Neutrophil (primary cell): ENCODE measurements around the gene XK.

Experiments
- H3K27ac ChIP-seq: fragments of 200-600 bp; sonication (generic); 2 replicates; pipeline ENCODE4 v1.5.1; 2016; ENCODE audit warnings: mild to moderate bottlenecking, moderate library complexity
- H3K27me3 ChIP-seq: fragments of 200-600 bp; sonication (generic); 2 replicates; pipeline ENCODE4 v1.6.0; 2016; ENCODE audit warnings: mild to moderate bottlenecking
- H3K36me3 ChIP-seq: fragments of 200-600 bp; sonication (generic); 2 replicates; pipeline ENCODE4 v1.5.1; 2017
- H3K4me1 ChIP-seq, 2 experiments: fragments of 200-600 bp in 1 of 2; sonication (generic) in 1 of 2; 1 replicate in 1 of 2; 2 replicates in 1 of 2; pipeline versions ENCODE4 v1.5.1 to v1.6.1; 2013 to 2016; ENCODE audit warnings: low read depth in 1 of 2, low read length in 1 of 2, mild to moderate bottlenecking in 1 of 2, moderate library complexity in 1 of 2; ENCODE audit not compliant: control insufficient read depth in 1 of 2, insufficient read depth in 1 of 2
- H3K4me3 ChIP-seq, 2 experiments: fragments of 200-600 bp in 1 of 2; sonication (generic) in 1 of 2; 1 replicate in 1 of 2; 2 replicates in 1 of 2; pipeline ENCODE4 v1.5.1; 2013 to 2016; ENCODE audit warnings: low read depth in 1 of 2, low read length in 1 of 2, mild to moderate bottlenecking in 1 of 2, moderate library complexity in 1 of 2
- H3K9me3 ChIP-seq: fragments of 200-600 bp; sonication (generic); 2 replicates; pipeline ENCODE4 v1.5.1; 2016
- TF ChIP-seq, protein P1 (sequence below): fragments of 200-600 bp; sonication (generic); IDR thresholded peaks from 2 replicates; pipeline ENCODE4 v1.5.1; 2016; ENCODE audit warnings: antibody characterized with exemption

The XK gene

DNA sequence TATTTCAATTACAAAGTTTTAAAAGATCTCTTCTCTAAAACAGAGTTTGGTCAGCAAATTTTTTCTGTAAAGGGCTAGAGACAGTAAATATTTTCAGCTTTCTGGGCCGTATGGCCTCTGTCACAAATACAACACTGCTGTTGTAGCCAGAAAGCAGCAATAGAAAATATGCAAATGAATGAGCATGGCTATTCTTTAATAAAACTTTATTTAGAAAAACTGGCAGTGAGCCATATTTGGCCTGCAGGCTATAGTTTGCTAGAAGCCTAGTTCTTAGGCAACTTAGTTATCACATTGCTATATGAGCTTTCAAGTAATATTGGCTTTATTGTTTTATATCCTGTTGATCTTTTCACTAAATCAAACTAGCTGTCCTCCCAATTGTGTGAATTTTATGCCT, 26.5 kb upstream of the XK start:
- Histone ChIP-seq H3K4me3 (no peak overlapping the region), H3K36me3 (no peaks in the 10 kb centered on the region), H3K4me1 (peaks cover 5 to 10% of the 10 kb centered on the region in 2 experiments), H3K27me3 (no peaks in the 10 kb centered on the region), H3K27ac (no peak overlapping the region), H3K9me3 (no peaks in the 10 kb centered on the region)
- TF ChIP-seq, protein P1, sequence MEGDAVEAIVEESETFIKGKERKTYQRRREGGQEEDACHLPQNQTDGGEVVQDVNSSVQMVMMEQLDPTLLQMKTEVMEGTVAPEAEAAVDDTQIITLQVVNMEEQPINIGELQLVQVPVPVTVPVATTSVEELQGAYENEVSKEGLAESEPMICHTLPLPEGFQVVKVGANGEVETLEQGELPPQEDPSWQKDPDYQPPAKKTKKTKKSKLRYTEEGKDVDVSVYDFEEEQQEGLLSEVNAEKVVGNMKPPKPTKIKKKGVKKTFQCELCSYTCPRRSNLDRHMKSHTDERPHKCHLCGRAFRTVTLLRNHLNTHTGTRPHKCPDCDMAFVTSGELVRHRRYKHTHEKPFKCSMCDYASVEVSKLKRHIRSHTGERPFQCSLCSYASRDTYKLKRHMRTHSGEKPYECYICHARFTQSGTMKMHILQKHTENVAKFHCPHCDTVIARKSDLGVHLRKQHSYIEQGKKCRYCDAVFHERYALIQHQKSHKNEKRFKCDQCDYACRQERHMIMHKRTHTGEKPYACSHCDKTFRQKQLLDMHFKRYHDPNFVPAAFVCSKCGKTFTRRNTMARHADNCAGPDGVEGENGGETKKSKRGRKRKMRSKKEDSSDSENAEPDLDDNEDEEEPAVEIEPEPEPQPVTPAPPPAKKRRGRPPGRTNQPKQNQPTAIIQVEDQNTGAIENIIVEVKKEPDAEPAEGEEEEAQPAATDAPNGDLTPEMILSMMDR = no peak

DNA sequence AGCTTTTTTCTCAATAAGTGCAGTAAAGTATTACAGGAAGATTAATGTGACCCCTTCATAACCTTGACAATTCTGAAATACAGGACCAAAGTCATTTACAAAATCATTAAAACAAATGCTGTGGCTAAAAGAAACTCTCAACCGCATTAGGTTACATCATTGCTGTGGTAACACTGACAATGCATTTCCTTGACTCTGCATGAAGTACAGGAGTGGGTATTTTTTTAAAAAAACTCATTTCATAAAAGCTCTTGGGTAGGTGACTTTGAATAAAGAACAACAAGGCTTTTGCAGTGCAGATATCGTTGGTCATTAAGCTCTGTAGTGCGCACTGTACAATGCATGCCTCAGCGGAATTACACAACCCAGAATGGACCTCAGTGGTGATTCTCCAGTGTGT, 23.4 kb upstream of the XK start:
- H3K4me1 ChIP-seq = peaks cover 5 to 10% of the 10 kb centered on the region in 2 experiments
- H3K9me3 ChIP-seq = no peaks in the 10 kb centered on the region
- H3K36me3 ChIP-seq = no peaks in the 10 kb centered on the region
- no peaks in the 10 kb centered on the region for H3K27me3 ChIP-seq
- no peak overlapping the region for H3K27ac ChIP-seq
- TF ChIP-seq, protein P1 = no peak
- no peak overlapping the region for H3K4me3 ChIP-seq

DNA sequence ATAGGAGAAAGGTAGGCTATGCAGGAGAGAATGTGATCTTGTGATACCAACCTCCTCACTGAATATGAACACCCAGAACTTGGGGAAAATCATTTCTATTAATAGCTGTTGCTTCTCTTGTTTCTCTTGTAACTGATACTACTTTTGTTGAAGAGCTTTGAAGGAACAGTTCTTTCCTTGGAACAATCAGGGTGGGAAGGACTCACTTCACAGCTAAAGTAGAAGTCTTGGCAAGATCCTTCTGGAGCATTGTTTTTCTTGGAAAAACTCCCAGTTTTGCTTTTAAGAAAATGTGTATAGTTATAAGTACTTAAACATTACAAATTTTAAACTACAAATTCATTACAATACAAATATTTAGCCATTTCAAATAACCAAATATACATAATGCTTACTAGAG, 19.1 kb upstream of the XK start:
- H3K9me3 ChIP-seq = no peaks in the 10 kb centered on the region
- H3K4me3 ChIP-seq = no peak overlapping the region
- no peaks in the 10 kb centered on the region for H3K27me3 ChIP-seq
- no peaks in the 10 kb centered on the region for H3K36me3 ChIP-seq
- H3K4me1 ChIP-seq = peaks cover 5 to 10% of the 10 kb centered on the region in 2 experiments
- TF ChIP-seq, protein P1 = no peak
- H3K27ac ChIP-seq = no peak overlapping the region

DNA sequence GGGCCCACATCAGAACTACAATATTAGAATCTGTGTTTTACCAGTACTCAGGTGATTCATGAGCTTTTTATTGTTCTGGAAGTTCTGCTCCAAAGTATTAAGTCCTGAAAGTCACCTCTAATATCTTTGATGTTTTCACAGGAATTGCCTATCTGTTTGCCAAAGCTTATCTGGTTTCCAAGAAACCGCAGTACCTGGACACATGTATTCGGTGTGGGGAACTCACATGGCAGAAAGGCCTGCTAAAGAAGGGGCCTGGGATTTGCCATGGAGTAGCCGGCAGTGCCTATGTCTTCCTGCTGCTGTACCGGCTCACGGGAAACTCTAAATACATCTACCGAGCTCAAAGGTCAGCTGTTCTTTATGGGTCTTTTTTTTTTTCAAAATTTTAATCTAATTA, 18.4 kb upstream of the XK start:
- Histone ChIP-seq H3K4me3 (no peak overlapping the region), H3K36me3 (no peaks in the 10 kb centered on the region), H3K27ac (no peak overlapping the region), H3K9me3 (no peaks in the 10 kb centered on the region), H3K27me3 (no peaks in the 10 kb centered on the region), H3K4me1 (peaks cover 2 to 3% of the 10 kb centered on the region in 2 experiments)
- TF ChIP-seq, protein P1 = no peak

DNA sequence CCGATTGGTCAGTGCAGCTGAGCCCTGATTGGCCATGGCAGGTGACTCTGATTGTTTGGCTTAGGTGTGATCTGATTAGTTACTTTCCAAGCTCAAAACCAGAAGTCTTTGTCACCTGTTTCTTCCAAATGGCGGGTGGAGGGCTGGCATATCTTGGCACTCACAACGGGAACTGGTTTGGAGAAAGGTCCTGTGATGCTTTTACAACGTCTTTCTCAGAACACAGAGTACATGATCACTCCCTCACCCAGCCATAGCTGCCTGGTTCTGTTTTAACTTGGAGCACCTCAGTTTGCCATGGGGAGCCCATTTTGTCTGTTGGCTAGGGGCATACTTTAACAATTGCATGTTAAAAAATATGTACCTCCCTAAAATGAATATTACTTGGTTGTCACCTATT, 13.0 kb upstream of the XK start:
- Histone ChIP-seq H3K27me3 (no peaks in the 10 kb centered on the region), H3K27ac (no peak overlapping the region), H3K4me3 (no peak overlapping the region), H3K36me3 (no peaks in the 10 kb centered on the region), H3K9me3 (no peaks in the 10 kb centered on the region), H3K4me1 (no peaks in the 10 kb centered on the region)
- TF ChIP-seq, protein P1 = no peak

DNA sequence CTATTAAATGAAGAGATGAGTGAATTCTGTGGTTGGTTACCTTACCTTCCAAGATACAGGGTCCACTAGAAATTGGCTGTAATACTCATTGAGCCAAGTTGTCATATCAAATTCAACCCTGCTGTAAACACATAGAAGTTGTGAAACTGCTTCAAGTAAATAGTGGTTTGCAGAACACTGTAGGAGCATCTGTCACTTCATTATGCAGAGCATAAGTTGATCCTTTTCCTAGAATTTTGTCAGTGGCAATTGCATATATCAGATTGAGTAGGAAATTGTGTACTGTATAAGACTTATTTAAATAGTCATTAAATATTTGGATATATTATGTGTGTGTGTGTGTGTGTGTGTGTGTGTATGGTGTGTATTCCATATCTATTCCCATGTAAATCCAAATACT, 8.8 kb upstream of the XK start:
- no peaks in the 10 kb centered on the region for H3K27me3 ChIP-seq
- TF ChIP-seq, protein P1 = no peak

More for the DNA sequence above, 8.8 kb upstream of the XK start:
- Histone ChIP-seq H3K4me3 (no peak overlapping the region), H3K4me1 (no peaks in the 10 kb centered on the region), H3K27ac (no peak overlapping the region), H3K36me3 (no peaks in the 10 kb centered on the region), H3K9me3 (no peaks in the 10 kb centered on the region)
